Left ventricle myocardium inferior (tissue), 1 donor: ENCODE results near the gene TTLL10. TPM values are rescaled to one million over a fixed set of nuclear protein-coding genes. Genes with fewer than 3 reads are reported as not detected.
A peak's percentile ranks its signal among the peaks of the same experiment; 100 is the strongest.

Experiments
- DNase-seq: peaks from one replicate; pipeline ENCODE4 v3.0.0-alpha.2; 2020
- H3K27ac ChIP-seq: fragments of 200-600 bp; replicated peaks from 2 replicates; pipeline ENCODE4 v1.8.0; 2021
- H3K27me3 ChIP-seq: fragments of 200-600 bp; 2 replicates; pipeline ENCODE4 v1.8.0; 2021; ENCODE audit warnings: low read depth
- H3K36me3 ChIP-seq: fragments of 200-600 bp; 2 replicates; pipeline ENCODE4 v1.8.0; 2021
- H3K4me1 ChIP-seq: fragments of 200-600 bp; 2 replicates; pipeline ENCODE4 v1.8.0; 2021
- H3K4me3 ChIP-seq: fragments of 200-600 bp; 2 replicates; pipeline ENCODE4 v1.8.0; 2021; ENCODE audit warnings: mild to moderate bottlenecking, moderate library complexity
- H3K9me3 ChIP-seq: fragments of 200-600 bp; replicated peaks from 2 replicates; pipeline ENCODE4 v1.8.0; 2021
- intact Hi-C: fragments of 100-400 bp; cut with micrococcal nuclease; formaldehyde crosslinking; loops from one replicate; pipeline ENCODE4 v1.11.0; 2022
- total RNA-seq: library from RNA; stranded (reverse); fragmentation: NEBNext Ultra II Directional; extraction: Animal tissue kit (Norgen Biotek cat#: 25700); gene quantifications from one replicate; pipeline ENCODE4 v1.2.1, GENCODE V29; 2021
- TF ChIP-seq, protein P1 (sequence below): fragments of 200-600 bp; IDR thresholded peaks from 2 replicates; pipeline ENCODE4 v1.8.0; 2021; ENCODE audit warnings: antibody characterized with exemption, mild to moderate bottlenecking, borderline replicate concordance
- donor health status: DM: no; HTN: yes; CAD: no; lungs with severe emphysema.

Gene TTLL10
- total RNA-seq, 1 donor from 2014 or later: not detected

DNA sequence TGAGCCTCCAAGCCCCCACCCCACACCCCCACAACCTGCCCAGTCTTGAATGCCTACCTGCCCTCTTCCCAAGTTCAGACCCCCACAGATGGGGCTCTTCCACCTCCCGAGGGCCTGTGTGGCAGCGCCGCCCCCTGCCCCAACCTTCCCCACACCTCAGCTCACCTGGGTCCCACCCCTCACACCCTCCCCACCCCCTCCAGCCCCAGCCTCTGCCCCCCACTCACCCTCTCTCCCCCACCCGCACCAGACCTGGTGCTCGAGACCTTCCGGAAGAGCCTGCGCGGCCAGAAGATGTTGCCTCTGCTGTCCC is 23.5 kb downstream of the TTLL10 start:
- no peak for DNase-seq
- Histone ChIP-seq H3K9me3 (peaks cover 16% of the 10 kb centered on the region), H3K4me3 (no peak overlapping the region), H3K27ac (no peak overlapping the region), H3K36me3 (no peaks in the 10 kb centered on the region), H3K4me1 (peaks cover 16% of the 10 kb centered on the region), H3K27me3 (peaks cover 16% of the 10 kb centered on the region)
- TF ChIP-seq, protein P1, sequence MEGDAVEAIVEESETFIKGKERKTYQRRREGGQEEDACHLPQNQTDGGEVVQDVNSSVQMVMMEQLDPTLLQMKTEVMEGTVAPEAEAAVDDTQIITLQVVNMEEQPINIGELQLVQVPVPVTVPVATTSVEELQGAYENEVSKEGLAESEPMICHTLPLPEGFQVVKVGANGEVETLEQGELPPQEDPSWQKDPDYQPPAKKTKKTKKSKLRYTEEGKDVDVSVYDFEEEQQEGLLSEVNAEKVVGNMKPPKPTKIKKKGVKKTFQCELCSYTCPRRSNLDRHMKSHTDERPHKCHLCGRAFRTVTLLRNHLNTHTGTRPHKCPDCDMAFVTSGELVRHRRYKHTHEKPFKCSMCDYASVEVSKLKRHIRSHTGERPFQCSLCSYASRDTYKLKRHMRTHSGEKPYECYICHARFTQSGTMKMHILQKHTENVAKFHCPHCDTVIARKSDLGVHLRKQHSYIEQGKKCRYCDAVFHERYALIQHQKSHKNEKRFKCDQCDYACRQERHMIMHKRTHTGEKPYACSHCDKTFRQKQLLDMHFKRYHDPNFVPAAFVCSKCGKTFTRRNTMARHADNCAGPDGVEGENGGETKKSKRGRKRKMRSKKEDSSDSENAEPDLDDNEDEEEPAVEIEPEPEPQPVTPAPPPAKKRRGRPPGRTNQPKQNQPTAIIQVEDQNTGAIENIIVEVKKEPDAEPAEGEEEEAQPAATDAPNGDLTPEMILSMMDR: no peak
- intact Hi-C loops: no loop called here

GRCh38 chr1:1197551-1198422 is 24.1 kb downstream of the TTLL10 start:
- TF ChIP-seq, protein P1: no peak
- Histone ChIP-seq H3K36me3 (no peaks in the 10 kb centered on the region), H3K4me3 (no peak overlapping the region), H3K27me3 (peaks cover 18% of the 10 kb centered on the region), H3K27ac (no peak overlapping the region), H3K4me1 (peaks cover 16% of the 10 kb centered on the region), H3K9me3 (peaks cover 16% of the 10 kb centered on the region)
- intact Hi-C loops: no loop called here
- no peak for DNase-seq

DNA sequence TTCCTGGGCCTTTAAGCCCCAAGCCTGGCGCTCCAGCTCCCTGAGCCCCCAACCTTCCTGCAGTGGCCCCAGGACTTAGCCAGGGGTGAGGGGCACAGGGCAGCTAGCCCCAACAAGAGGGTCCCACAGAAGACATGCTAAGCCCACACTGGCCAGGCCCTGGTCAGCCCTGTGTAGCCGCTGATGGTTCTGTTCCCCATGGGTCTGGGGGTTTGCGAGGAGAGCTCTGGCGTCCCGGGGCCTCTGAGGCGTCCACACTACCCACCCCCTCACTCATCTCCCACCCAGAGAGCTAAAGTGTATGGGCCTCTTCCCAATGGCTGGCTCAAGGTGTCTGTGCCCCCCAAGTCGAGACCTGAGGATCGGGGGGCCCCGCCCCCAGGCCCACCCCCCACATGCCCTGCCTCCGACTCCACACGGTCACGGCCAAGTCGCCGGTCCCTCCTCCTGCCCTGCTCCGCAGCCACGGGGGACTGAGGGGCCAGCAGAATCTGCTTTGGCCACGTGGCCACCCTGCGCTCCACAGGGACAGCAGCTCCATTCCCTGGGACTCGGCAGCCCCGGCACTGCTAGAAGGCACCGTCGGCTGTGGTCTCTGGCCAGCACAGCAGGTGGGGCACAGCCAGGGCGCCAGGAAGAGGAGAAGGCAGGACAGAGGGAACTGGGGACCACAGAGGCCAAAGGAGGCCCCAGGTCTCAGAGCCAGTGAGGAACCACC is 24.9 kb downstream of the TTLL10 start:
- peaks cover 26% of the 10 kb centered on the region for H3K27me3 ChIP-seq
- H3K27ac ChIP-seq: no peak overlapping the region
- no peaks in the 10 kb centered on the region for H3K36me3 ChIP-seq
- peaks cover 16% of the 10 kb centered on the region for H3K4me1 ChIP-seq
- no peak overlapping the region for H3K4me3 ChIP-seq
- TF ChIP-seq, protein P1: no peak
- DNase-seq: peak; percentile 12
- H3K9me3 ChIP-seq: peaks cover 16% of the 10 kb centered on the region
- intact Hi-C loops: no loop called here

DNA sequence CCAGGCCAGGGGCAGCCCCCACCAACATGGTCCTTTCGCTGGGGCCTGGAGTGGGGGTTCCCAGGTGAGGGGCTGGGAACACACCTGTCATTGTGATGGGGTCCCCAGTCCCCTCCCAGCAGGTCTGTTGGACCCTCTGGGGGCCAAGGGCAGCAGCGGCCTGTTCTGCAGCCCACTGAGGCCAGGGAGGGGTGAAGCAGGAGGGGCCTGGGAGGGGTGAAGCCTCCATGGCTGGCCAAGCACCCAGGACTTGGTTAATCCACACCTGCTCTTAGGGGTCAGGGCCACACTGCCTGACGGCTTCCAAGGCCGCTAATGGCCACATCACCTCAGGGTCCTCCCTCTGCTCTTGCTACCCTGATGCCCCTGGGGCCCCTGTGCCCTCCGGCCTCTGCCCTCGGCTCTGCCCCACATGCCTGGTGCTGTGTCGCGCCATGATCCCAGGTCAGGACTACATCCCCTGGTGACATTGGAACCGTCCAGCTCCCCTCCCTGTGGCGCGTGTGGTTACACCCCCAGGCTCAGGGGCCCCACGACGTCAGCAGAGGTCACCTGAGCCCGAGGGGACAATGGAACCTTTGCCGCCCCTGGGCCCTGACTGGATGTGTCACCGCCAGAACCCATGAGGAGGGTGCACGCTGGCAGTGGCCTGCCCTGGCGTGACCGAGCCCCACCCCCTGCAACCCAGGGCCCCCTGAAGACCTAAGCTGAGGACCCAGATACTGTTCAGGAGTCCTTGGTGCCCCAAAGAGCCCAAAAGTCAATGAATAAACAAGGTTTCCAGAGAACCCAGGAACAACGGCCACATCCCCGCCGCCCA is 25.7 kb downstream of the TTLL10 start:
- peaks cover 31% of the 10 kb centered on the region for H3K27me3 ChIP-seq

More for the DNA sequence above, 25.7 kb downstream of the TTLL10 start:
- Histone ChIP-seq H3K27ac (no peak overlapping the region), H3K36me3 (no peaks in the 10 kb centered on the region), H3K9me3 (peaks cover 14% of the 10 kb centered on the region), H3K4me3 (no peak overlapping the region), H3K4me1 (peaks cover 16% of the 10 kb centered on the region)
- peak; percentile 11 for DNase-seq
- TF ChIP-seq, protein P1: no peak
- intact Hi-C loops: no loop called here
